T-helper 9 cell (primary cell): Measurements from ENCODE around the gene LARP4B.
A peak's percentile ranks its signal among the peaks of the same experiment; 100 is the strongest.
"Not testable (repeated sequence)": the region's sequence is repeated elsewhere in the genome, so short reads cannot be mapped to it uniquely, and the experiment has no call there.

Experiments
- DNase-seq: peaks from one replicate; pipeline ENCODE4 v3.0.0-alpha.2; 2020

Gene LARP4B

DNA sequence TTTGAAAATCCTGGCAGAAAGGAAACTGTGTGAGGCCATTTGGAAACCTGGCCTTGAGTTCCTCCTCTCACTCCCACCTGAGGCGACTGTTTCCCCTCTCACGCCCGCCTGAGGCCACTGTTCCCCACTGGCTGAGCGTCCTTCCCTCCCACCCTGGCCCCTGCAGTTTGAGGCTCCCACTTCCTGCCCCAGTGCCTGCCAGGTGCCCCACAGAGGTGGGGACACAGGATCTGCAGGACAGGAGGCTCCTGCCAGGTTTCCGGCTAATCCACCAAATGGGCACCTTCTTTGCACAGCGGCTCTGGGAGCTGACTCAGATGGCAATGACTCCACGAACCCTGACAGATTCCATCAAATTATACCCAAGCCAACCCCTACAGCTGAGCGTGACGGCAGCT lies 24.3 kb upstream of the LARP4B start:
- DNase-seq, result no peak

DNA sequence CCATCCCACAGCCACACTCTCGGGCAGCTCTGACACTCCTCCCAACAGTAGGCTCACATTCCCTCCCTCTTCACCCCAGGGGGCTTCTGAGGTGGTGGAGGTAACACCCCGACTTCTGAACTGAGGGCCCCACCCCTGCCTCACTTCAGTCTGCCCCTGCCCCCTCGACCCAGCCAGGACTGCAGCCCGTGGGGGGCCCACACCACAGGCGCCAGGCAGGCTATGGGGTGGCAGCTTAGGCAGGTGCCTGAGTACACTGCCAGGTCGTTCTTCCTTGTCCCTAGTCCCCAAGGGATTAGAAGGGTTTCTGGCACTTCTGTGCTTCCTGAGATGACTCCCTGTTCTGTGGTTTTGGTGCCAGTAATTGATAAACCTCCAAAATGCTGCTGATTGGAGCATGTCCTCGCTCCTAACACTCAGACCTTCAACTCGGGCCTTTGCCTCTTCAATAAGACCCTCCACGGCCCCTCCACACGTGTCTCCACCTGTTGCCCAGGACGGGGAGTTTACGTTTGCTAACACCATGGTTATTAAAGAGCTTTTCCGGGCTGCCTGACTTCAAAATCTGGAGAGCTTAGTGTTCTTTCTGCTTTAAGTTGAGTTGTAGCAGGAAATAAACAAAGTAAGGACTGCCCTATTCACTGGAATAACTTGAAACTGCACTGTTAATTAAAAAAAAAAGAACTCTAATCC lies 23.8 kb upstream of the LARP4B start:
- DNase-seq, result no peak

DNA sequence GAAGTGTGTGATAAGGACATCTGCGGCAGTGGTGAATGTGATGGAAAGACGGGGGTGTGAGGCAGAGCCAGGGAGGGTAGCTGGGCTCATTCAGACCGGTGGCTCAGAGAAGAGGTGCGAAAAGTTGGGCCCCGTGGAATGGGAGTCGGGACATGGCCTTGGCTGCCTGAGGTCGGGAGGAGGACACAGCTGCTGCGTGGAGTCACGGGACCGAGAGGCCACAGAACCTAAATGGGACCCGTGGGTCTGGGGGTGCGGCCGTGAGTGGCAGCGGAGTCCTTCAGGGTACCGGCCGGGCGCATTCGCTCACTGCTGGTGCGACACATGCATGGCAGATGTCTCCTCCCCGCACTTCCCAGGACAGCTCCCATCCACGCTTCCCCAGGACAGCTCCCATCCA lies 22.9 kb upstream of the LARP4B start:
- no peak for DNase-seq

DNA sequence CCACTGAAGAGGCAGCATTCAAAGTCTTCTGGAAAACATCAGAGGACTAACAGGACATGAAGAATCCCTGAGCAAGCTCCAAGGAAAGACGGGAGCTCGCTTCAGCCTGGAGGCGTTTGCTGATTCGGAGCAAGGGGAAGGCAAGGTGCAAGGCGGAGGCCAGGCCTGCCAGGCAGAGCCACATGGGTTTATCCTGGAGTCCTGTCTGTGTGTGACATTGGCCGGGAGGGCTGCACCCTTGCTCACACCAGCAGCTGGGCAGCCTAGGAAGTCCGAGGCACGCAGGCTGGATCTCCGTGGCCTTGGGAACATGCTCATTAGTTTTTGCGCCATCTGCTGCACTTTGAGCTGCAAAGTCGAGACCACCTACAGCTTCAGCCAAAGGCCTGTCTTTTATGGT lies 22.3 kb upstream of the LARP4B start:
- DNase-seq, result no peak

DNA sequence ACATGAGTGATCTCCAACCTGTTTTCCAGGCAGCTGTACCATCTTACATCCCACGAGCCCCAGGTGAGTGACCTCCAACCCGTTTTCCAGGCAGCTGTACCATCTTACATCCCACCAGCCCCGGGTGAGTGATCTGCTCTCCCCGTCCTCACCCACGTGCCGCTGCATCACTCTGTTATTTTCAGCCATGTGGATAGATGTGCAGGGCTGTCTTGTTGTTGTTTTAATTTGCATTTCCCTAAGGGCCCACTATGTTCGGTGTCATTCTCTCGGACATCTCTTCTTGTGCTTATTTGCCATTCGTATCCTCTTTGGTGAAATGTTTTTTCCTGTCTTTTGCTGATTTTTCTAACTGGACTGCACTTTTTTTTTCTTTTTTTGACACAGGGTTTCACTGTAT lies 17.9 kb upstream of the LARP4B start:
- DNase-seq, result no peak

DNA sequence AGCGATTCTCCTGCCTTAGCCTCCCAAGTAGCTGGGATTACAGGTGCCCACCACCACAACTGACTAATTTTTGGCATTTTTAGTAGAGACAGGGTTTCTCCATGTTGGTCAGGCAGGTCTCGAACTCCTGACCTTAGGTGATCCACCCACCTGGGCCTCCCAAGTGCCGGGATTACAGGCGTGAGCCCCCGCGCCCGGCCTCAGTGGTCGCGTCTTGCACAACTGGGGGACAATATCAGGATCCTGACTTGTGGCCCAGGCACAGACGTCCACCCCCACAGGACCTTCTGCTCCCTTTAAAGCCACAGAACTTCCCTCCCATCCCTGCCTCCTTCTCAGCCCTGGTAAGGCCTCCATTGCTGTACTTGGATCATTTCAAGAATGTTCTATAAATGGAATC lies 16.8 kb upstream of the LARP4B start:
- DNase-seq, result no peak

DNA sequence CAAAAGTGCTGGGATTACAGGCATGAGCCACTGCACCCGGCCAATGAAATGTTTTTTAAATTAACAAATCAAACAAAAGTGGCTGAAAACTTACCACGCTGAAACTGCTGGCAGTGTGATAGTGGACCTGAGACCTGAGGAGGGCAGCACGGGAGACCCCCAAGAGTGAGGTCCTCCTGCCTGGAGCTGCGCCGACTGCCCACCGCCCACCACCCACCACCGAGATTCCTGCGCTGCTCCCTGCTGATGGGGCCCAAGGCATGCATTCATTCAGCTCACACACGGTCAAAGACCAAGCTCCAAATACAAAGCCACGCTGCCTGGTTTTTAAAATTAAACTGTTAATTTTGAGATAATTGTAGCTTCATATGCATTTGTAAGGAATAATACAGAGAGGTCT lies 16.4 kb upstream of the LARP4B start:
- no peak for DNase-seq

DNA sequence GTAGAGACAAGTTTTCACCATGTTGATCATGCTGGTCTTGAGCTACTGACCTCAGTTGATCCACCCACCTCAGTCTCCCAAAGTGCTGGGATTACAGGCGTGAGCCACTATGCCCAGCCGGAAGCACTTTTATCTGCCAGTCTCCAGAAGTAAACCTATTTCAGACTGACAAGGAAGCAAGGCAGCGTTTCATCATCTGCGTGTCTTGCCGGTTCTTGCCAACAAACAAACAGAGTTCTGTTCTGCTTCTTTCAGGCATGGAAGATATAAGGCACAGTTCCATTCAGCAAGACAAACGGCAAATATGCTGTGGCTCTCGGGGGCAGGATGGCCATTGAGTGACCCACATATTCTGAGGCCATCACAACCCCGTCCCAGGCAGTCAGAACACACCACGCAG lies 15.5 kb upstream of the LARP4B start:
- no peak for DNase-seq

DNA sequence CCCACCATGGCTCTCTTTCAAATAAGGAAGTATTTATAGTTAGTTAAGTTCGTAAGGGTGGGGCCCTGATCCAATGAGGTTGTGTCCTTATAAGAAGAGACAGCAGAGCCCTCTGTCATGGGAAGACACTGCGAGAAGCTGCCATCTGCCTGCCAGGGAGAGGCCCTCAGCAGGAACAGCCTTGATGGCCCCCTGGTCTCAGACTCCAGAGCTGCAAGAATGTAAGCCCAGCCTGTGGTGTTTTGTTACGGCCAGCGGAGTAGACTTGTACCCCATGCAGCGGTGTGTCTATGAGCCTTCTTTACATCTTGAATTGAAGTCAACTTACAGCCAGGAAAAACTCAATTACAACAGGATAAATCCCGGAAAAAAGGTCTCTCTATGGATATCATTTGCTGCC lies 14.3 kb upstream of the LARP4B start:
- no peak for DNase-seq

DNA sequence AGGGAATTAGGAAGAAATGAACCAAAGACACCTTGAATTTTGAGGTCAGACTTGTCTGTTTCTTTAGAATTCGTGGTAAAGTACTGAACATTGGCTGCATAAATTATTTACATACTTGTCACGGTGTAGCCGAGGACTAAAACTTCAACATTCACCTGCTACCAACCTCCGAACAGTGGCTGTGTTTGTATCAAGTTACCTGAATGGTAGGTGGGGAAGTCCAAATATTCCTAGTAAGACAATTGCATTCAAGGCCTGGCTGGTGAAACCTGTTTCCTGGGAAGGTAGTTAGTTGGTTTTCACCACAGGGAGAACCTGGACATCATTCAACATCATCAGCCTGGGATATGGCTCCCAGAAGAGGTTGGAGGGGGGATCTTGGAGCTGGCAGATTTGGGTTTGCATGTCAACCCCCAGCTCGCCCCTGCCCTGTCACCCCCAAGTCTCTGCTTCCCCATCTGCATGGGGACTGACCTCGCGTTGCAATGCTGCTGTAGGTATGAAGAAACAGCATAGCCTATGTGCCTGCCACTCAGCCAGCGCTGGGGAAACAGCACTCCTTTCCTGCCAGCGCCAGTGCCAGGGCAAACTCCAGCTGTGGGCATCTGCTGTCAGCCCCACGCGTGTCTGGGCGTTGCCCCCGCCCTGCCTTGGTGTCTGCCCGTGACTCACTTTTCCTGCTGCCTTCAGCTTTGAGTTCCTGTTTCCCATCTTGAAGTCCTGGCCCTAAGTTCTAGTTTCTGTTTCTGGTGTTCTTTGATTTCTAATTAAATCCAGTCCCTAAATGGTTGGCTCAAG lies 12.7 kb upstream of the LARP4B start:
- no peak for DNase-seq

DNA sequence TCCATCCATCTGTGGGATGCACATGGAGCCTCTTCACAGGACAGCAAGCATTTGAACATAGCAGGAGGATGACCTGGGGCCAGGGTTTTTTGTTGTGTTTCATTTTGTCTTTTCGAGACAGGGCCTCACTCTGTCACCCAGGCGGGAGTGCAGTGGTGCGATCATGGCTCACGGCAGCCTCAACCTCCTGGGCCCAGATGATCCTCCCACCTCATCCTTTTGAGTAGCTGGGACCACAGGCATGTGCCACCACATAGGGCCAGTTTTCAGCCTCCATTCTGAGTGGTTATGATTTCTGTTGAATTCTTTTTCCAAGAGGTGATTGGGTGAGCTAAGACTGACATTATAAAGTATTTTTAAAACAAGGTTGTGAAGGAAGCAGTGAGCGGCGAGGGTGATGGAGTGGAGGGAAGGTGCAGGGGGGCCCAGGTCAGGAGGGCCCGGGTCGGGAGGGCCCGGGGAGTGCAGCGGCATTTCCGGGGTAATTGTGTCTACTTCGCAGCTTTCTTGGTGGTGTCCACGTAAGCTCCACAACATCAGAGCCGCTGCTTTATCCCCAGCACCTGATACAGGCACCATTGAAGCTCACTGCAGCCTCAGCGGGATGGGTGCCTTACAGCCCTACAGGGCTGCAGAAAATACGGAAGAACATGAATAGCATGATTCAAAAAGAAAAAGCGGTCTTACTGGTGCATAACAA lies 12.0 kb upstream of the LARP4B start:
- DNase-seq, result no peak

DNA sequence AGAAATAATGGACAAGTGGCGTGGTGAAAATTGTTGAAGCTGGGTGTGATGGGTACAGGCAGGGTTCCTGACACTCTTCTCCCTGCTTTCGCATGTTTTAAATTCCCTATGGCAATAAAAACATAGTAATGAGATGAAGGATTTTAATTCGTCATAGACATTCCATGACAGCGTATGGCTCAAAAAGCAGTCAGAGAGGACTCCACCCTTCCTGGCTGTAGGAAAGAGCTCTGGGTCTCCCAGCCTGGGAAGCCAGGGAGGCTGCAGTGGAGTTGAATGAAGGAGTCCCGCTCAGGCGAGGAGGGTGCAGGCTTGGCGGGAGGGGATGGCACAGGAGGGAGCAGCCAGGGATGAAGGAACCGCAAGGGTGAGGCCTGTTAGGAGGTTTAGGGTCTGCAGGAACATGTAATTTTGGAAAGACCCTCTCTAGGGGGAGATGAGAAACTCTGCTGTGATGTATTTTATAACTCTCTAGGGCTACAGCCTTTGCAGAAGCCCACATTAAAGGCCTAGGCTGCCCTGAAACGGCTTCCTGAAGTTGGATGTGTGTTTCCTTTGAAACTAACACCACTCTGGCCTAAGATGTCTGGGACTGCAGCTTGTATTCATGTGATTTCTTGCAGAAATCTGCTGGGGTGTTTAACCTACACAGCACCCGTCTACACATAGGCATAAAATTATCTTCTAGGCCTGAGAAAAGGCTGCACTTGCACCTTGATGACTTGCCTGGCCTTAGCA lies 7.6 kb upstream of the LARP4B start:
- DNase-seq, result no peak

DNA sequence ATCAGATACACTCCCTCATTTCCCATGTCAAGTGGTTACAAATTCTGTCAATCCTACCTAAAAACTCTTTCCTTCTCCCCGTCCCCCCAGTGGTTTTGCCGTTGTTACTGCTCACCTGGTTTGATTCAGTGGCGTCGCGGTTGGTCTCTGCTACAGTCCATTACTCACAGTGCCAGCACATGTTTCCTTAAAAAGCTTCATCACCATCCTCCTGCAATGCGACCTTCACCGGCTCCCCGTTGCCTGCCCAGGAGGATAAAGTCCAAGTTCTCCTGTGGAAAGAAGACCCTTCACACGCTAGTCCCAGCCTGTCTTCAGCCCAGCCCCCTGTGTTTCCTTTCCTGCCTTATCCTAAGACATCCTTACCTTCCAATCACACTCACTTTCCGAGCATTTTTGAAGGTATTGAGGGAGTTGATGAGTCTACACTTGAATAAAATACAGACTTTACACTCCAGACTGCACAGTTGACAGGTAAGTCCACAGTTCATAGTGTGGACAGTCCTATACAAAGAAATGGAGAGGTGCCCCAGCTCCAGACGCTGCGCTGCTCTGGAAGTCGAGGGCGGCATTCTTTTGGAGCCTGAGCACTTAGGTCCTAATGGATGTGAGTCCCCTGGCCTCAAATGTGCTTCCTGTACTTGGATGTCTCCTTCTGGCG lies 3.4 kb upstream of the LARP4B start:
- no peak for DNase-seq

DNA sequence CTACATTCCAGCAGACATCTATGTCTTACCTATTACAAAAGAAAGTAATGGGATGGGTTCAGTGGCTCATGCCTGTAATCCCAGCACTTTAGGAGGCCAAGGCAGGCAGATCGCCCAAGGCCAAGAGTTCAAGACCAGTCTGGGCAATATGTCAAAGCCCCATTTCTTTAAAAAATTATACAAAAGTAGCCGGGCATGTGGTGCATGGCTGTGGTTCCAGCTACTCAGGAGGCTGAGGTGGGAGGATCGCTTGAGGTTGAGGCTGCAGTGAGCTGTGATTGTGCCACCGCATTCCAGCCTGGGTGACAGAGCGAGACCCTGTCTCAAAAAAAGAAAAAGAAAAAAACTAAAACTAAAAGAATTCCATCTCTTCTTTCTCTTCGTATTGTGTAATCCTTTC lies 2.7 kb upstream of the LARP4B start:
- DNase-seq, result not testable (repeated sequence)

DNA sequence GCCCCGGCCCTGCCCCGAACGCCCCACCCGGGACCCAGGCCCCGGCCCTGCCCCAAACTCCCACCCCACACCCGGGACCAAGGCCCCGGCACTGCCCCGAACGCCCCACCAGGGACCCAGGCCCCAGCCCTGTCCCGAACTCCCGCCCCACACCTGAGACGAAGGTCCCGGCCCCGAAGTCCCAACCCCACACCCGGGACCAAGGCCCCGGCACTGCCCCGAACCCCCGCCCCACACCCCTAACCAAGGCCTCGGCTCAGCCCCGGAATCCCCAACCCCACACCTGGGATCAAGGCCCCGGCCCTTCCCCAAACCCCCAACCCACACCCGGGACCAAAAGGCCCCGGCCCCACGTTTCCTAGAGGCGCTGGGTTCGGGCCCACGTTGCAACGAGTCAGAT lies 1.1 kb upstream of the LARP4B start:
- DNase-seq, result no peak

DNA sequence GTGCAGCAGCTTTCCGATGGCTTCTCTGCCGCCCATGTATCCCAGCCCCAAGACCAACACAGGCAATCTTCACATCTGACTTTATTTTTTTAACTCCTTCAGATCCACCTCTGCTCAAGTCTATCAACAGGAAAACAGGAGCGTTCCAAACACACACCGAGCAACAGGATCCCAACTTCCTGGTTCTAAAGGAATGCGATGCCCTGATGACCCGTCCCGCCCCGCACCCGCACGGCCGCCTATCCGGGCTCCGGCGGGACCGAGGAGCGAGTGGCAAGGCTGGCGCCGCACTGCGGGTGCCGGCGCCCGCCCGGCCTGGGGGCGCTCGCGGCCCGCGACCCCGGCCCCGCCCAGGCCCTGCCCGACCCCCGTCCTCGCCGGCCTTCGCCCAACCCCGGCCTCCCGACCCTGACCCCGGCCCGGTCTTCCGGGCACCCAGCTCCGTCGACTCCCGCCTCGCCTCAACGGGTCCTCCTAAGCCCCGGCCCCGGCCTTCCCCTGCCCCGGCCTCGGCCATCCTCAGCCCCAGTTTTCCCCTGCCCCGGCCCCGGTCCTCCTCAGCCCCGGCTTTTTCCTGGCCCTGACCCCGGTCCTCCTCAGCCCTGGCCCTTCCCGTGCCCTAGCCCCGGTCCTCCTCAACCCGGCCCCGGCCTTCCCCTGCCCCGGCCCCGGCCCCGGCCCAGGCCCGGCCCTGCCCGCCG lies 730 bp downstream of the LARP4B start:
- peak; percentile 9 for DNase-seq

DNA sequence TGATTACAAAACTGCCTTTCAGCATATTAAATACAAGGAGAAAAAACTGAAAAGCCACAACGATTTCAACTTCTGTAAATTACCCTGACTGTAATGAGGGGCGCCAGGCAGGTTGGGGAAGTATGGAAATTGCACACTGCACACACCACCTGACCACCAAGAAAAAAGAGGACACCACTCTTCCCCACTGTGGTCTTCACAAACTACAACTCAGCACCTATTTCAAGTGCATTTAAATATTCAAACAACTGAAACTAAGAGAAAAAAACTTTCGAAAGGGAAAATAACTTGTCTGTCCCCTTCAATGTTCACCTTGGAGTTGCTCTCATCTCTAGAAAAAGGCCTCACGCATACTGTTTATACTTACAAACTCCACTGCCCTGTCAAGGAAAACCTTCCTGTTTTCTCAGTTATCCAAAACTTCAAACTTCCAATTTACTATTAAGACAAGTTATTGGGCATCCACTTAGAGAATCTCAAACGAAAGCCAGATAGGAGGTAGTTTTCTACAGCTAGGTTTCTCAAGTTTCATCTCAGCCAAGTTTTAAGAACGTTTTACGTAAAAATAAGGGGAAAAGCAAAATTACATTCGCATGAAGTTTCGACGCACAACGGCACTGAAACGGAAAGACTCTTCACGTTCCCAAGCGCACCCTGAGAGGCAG lies 1.4 kb downstream of the LARP4B start:
- DNase-seq, result no peak

DNA sequence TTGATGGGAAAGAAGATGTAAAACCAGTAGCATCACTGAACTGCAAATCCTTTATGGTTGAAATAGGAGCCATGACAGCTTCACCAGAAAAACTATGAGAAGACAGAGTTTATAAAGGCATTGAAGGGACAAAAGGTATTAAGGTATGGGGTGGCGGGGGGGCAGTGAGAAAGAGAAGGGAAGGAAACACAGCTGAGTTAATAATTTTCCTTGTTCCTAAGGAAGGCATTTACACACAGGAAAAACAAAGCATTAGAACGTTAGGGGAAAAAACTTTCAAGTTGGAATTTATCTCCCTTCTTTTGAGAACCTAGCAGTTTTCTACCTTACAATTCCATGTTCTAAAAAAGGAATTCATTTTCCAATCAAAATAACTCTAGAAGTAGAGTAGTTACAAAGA lies 4.4 kb downstream of the LARP4B start:
- DNase-seq, result no peak

DNA sequence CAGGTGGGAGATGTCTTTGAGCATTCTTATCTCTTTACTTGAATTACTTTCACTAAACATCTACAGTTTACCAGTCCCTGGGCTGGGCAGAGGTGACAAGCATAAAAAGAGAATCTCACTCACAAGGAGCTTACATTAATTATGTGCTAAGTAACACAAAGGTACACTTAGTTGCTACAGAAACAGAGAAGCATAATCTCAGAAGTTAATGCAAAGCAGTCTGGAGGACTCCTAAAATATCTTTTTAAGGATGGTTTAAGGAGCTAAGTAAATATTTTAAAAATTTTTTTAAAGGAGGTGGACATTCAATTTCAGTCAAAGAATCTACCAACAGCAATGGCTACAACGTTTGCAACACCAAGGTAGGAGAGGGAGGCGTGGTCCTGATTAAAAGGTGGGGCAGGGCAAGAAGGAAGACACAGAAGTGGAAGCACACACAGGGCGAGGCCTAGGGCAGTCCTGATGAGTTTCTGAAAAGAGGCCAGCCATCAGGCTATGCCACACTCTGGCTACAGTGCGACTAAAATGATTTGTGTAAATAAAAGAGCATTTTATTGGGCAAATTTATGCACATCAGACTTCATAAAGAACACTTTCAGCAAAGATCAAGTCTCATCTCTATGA lies 5.3 kb downstream of the LARP4B start:
- no peak for DNase-seq

DNA sequence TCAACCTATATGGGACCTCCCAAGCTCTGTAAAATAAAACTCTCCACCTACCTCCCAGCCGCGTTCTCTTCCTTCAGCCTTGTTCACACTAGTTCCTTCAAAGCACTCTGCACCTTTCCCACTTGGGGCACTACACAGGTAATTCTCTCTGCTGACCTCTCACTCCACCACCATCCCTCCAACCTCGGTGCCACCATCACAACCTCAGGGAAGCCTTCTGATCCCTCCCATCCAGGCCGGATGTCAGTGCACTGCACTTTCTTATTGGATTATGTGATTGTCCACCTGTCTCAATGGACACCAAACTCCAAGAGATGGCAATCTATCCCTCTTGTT lies 7.0 kb downstream of the LARP4B start:
- DNase-seq, result no peak

DNA sequence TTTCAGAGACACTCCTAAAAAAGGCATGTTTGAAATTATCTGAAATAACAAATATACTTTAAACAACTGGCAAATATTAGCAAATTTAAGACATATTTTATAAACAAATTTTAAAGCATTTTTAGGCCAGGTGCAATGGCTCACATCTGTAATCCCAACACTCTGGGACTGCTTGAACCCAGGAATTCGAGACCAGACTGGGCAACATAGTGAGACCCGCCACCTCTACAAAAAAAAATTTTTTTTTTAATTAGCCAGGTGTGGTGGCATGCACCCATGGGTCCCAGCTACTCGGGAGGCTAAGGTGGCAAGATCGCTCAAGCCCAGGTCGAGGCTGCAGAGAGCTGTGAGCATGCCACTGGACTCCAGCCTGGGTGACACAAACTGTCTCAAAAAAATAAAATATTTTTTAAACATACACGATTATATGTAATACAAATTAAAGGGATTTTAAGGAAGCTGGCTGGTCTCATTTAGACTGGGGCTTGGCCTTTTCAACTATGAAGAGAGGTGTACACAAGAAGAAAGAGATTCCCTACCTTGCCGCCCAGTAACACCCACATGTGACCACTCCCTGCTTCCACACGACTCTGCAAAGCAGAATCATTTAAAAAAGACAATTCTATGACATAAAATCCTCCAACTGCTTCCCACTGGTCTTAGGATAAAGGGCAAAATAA lies 7.5 kb downstream of the LARP4B start:
- DNase-seq, result no peak
